Caki2 (cell line): ENCODE data around the gene FOXN4. TPM values are rescaled to one million over a fixed set of nuclear protein-coding genes. Genes with fewer than 3 reads are reported as not detected.
"Not testable (repeated sequence)": the region's sequence is repeated elsewhere in the genome, so short reads cannot be mapped to it uniquely, and the experiment has no call there.

Experiments used
- DNase-seq: peaks from one replicate; pipeline ENCODE4 v3.0.0-alpha.2; 2015; ENCODE audit warnings: low read depth
- in situ Hi-C: cut with HindIII; loops from 2 replicates; pipeline ENCODE4 v1.10.0; 2016; ENCODE audit warnings: low sequenced_read_pairs, low pct_unique_long_range_greater_than_20kb, mixed read lengths
- total RNA-seq: library from RNA; depleted of rRNA; stranded (reverse); fragments of >200 nt; shearing (Covaris generic); gene quantifications from 2 replicates; pipeline ENCODE4 v1.2.3, GENCODE V29; 2014; ENCODE audit warnings: low replicate concordance; rRNA removed

Gene FOXN4
- not detected in 2 replicates for total RNA-seq

- no peak for DNase-seq
Observed at GRCh38 chr12:109308534-109309380, at the start of gene FOXN4. Gene FOXN4, minus strand, starts transcription at chr12:109309284. Its CDS starts 963 bp downstream, at chr12:109308321.

GRCh38 chr12:109358154-109358869 is 49.2 kb upstream of the FOXN4 start:
- DNase-seq, result no peak

More at GRCh38 chr12:109308534-109309380, at the start of gene FOXN4:
- in situ Hi-C loops, result no loop called here

GRCh38 chr12:109357032-109357431 is 47.9 kb upstream of the FOXN4 start:
- in situ Hi-C loops, result no loop called here

More at GRCh38 chr12:109358154-109358869, 49.2 kb upstream of the FOXN4 start:
- in situ Hi-C loops, result no loop called here

GRCh38 chr12:109356577-109356976 is 47.5 kb upstream of the FOXN4 start:
- DNase-seq, result no peak
- in situ Hi-C loops, result no loop called here

More at GRCh38 chr12:109357032-109357431, 47.9 kb upstream of the FOXN4 start:
- no peak for DNase-seq

- in situ Hi-C loops, result no loop called here
- DNase-seq, result no peak
Observed at GRCh38 chr12:109352184-109352583, 43.1 kb upstream of the FOXN4 start.

- in situ Hi-C loops, result no loop called here
- DNase-seq, result no peak
Observed at GRCh38 chr12:109347589-109347988, 38.5 kb upstream of the FOXN4 start, which contains the start of gene MYO1H. Gene MYO1H, plus strand, starts transcription at chr12:109347900. Its CDS starts 61 bp downstream, at chr12:109347961.

- no peak for DNase-seq
- in situ Hi-C loops, result no loop called here
Observed at GRCh38 chr12:109346920-109347319, 37.8 kb upstream of the FOXN4 start.

- no peak for DNase-seq
- in situ Hi-C loops, result no loop called here
Observed at GRCh38 chr12:109345428-109345827, 36.3 kb upstream of the FOXN4 start.

GRCh38 chr12:109343677-109344076 is 34.6 kb upstream of the FOXN4 start:
- no peak for DNase-seq

GRCh38 chr12:109336593-109336992 is 27.5 kb upstream of the FOXN4 start:
- DNase-seq, result no peak
- in situ Hi-C loops, result no loop called here

More at GRCh38 chr12:109343677-109344076, 34.6 kb upstream of the FOXN4 start:
- in situ Hi-C loops, result no loop called here

GRCh38 chr12:109334887-109335286 is 25.8 kb upstream of the FOXN4 start:
- no peak for DNase-seq
- in situ Hi-C loops, result no loop called here

GRCh38 chr12:109331301-109331952 is 22.3 kb upstream of the FOXN4 start:
- DNase-seq, result no peak
- in situ Hi-C loops, result no loop called here

GRCh38 chr12:109330282-109331230 is 21.5 kb upstream of the FOXN4 start:
- no peak for DNase-seq
- in situ Hi-C loops, result no loop called here

GRCh38 chr12:109329686-109330085 is 20.6 kb upstream of the FOXN4 start:
- in situ Hi-C loops, result no loop called here
- DNase-seq, result no peak

- DNase-seq, result no peak
- in situ Hi-C loops, result no loop called here
Observed at GRCh38 chr12:109329003-109329402, 19.9 kb upstream of the FOXN4 start.

GRCh38 chr12:109321294-109321693 is 12.2 kb upstream of the FOXN4 start:
- DNase-seq, in situ Hi-C loops: not testable (repeated sequence)

GRCh38 chr12:109310247-109311125 is 1.4 kb upstream of the FOXN4 start:
- DNase-seq, result no peak
- in situ Hi-C loops, result no loop called here
